Activated CD4-positive, CD25-positive, alpha-beta regulatory T cell treated with anti-CD3 and anti-CD28 coated beads, Interleukin-2, amount 50 U/mL, for 24 hours (primary cell): ENCODE data around the gene OR10H1.
"Not testable (repeated sequence)": the region's sequence is repeated elsewhere in the genome, so short reads cannot be mapped to it uniquely, and the experiment has no call there.

ENCODE experiments used
- ATAC-seq, 2 donors: fragments of 150-1000 bp; cut with Tn5 transposase; one replicate each; pipeline ENCODE4 v1.10.0; 2021; ENCODE audit warnings: mild to moderate bottlenecking in 1 of 2, moderate library complexity in 1 of 2

The OR10H1 gene

DNA sequence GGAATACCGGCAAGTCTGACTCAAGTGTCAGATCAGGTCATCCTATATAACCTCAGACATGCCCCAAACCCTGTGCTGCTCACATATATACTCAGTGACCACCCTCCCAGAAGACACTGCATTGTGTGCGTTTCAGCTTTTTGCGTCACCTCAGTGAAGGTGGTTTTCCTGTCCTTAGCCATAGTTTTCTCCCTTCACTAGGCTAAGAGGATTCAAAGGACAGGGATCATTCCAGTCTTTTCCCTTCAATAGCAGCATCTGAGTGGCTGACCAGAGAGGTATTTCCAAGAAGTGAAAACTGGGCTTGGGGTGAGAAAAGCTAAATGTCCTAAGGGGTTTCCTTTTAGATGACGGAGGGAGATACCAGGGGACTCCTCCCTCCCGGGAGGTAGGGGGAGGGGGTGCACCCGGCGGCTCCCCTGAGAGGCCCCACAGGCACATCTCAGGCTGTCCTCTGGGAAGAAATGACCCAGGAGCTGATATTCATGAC is 12.7 kb upstream of the OR10H1 start:
- ATAC-seq: no peak

DNA sequence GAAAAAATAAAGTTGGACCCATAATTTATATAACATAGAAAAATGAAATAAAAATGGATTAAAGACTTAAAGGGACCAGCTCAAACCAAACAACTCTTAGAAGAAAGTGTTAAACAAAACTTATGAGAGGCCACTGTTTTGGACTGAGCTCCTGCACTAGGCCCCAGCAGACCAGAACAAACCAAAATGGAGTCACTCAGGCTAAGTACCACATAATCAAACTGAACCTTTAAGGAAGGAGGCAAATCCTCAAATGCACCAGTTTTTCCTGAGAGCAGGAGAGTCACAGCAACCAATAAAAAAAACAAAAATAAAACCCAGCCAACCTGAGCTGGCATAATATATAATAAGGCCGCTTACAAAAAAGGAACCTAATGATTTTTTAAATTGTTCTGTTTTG is 10.3 kb upstream of the OR10H1 start:
- ATAC-seq: no peak

DNA sequence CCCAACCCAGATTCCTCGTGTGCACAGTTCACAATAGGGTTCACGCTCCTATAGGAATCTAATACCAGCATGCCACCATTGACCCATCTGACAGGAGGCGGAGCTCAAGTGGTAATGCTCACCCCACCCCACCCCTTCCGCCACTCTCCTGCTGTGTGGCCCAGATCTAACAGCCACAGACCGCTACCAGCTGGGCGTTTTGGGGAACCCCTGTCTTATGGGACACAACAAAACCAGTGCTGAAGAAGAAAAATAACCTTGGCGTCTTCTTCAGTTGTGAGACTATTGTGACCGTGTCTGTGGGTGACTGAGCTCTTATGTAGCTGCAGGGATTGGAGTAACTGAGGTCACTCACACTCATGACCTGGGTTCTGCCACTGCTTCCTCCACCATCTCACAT is 5.2 kb upstream of the OR10H1 start:
- no peak for ATAC-seq

DNA sequence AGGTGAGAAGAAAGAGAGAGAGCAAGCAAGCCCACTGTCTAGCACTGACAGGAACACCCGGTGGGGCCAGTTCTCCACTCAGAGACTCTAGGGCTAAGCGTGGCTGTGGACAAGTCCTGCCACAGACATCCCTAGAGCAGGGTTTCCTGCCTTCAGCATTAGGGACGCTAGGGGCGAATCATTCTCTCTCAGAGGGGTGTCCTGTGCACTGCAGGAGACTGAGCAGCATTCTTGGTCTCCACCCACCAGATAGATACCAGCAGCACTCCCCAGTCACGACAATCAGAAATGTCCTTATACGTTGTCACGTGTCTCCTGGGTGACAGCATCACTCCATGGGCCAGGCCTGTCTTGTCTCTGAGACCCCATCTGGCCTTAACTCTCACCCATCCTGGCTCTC is 1.5 kb downstream of the OR10H1 start:
- no peak for ATAC-seq

DNA sequence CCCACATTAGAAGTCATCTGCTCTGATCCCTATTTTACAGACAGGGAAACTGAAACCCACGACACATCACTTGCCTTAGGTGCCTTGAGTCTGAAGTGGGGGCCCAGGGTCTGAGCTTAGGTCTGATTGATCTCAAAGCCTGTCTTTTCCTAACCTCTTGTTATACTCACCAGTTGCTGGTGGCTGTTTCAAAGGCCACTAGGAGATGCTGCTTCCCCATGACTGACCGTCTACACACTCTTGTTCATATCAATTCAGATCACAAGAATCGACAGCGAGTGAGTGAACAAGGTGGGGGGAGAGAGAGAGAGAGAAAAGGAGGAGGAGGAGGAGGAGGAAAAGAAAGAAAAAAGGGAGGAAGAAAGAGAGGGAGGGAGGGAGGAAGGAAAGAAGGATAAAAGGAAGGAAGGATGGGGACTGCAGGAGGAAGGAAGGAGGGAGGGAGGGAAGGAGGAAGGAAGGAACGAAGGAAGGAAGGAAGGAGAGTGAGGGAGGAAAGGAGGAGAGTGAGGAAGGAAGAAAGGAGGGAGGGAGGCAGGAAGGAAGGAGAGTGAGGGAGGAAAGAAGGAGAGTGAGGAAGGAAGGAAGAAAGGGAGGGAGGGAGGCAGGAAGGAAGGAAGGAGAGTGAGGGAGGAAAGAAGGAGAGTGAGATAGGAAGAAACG is 3.3 kb downstream of the OR10H1 start:
- ATAC-seq: peak in 1 of 2 donors; percentile 36

DNA sequence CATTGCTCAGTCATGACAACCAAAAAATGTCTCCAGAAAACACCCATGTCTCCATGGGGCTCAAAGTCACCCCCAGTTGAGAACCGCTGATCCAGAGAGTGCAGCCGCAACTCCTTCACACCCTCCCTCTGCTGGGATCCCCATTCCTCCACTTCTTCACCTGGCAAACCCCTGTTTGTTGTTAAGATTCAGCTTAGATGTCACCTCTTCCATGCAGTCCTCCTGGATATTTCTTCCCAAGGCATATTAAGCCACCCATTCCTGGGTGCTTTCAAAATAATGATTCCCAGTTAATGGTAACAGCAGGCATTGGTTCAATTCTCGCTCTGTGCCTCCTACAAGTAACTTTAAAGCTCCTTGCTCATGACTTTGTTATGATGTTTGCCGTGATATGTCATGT is 4.0 kb downstream of the OR10H1 start:
- no peak for ATAC-seq

DNA sequence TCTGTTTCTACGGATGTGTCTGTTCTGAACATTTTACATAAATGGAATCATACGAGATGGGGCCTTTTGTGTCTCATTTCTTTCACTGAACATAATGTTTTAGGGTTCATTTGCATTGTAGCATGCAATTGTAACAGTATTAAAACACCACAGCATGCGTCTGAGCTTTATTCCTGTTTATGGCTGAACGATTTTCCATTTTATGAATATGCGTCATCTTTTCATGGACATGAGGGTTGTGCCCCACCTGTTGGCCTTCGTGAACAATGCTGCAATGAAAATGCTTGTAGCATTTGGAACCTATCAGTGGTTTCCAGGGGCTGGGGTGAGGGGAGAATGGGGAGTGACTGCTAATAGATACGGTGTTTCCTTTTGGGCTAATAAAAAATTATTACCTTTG is 5.1 kb downstream of the OR10H1 start:
- ATAC-seq: no peak

DNA sequence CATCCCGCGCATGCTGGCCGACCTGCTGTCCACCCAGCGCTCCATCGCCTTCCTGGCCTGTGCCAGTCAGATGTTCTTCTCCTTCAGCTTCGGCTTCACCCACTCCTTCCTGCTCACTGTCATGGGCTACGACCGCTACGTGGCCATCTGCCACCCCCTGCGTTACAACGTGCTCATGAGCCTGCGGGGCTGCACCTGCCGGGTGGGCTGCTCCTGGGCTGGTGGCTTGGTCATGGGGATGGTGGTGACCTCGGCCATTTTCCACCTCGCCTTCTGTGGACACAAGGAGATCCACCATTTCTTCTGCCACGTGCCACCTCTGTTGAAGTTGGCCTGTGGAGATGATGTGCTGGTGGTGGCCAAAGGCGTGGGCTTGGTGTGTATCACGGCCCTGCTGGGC is 21.2 kb downstream of the OR10H1 start:
- not testable (repeated sequence) for ATAC-seq

DNA sequence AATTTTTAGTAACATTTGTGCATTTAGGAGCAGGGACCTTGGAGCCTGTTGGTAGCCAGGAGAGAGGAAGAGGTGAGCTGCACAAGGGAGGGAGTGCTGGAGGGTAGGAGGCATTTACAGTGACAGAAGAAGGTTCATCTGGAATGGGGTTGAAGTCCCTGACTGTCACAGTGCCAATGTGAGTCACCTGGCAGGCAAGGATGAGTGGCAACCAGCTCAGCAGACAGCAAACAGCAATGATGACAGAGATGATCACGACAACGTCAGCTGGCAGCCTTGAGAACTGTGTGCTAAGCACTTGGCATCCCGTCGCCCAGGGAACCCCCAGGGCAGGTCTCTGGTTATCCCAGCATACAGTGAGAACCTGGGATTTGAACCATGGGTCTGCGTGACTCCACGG is 25.4 kb downstream of the OR10H1 start:
- ATAC-seq: no peak

DNA sequence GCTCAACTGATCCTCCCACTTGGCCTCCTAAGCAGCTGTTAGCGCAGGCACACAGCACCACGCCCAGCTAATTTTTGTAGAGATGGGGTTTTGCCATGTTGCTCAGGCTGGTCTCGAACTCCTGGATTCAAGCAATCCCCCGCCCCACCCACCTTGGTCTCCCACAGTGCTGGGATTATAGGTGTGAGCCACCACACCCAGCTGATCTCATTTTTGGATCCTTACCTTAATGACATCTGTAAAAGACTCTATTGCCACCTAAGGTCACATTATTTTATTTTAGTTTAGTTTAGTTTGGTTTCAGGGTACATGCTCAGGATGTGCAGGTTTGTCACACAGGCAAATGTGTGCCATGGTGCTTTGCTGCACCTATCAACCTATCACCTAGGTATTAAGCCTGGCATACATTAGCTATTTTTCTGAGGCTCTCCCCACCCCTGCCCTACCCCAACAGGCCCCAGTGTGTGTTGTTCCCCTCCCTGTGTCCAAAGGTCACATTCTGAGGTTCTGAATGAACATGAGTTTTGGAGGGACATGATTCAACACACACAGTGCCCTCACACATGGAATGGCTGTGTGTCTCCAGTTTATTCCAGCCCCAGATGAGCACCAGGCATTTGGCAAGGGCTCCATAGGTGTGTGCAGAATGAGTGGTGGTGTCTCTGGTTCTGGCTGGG is 26.7 kb downstream of the OR10H1 start:
- ATAC-seq: no peak

DNA sequence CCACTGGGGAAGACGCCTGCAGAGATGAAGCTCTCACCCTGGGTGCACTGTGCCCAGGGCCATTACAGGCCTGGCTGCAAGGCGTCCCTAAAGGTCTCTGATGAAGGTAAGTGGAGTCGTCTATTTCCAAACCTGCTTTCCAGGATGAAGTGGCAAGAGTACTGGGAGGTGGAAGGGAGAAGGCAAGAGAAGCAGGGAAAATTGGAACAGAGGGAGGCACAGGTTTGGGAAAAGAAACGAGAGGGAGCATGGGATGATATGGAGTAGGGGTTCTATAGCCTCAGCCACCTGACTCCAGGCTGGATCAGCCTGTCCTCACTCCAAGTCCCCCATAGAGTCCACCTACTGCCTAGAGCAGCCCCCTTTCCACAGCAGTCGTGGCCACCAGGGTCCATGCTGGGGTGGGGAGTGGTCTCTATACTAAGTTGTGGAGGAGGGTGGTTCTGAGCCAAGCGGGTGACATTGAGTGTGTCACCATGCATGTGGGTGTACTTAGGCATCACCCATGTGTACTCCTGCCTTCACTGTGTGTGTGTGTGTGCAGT is 27.8 kb downstream of the OR10H1 start, which contains the start of gene OR10H5:
TSS of gene OR10H5 (plus strand) at position 51 of the 545 bp plus-strand sequence. CDS start 6,388 bp downstream, outside the sequence.
- no peak for ATAC-seq

DNA sequence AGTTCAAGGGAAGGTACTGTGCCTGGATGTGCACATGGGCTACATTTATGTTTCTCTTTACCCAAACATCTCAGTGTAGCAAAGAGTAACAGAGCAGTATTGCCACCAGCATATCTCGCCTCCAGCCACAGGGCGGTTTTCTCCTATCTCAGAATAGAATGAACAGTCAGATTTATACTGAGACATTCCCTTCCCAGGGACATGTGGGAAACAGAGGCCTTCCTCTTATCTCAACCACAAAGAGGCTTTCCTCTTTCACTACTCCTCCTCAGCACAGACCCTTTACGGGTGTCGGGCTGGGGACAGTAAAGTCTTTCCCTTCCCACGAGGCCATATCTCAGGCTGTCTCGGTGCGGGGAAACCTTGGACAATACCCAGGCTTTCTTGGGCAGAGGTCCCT is 32.6 kb downstream of the OR10H1 start:
- not testable (repeated sequence) for ATAC-seq

DNA sequence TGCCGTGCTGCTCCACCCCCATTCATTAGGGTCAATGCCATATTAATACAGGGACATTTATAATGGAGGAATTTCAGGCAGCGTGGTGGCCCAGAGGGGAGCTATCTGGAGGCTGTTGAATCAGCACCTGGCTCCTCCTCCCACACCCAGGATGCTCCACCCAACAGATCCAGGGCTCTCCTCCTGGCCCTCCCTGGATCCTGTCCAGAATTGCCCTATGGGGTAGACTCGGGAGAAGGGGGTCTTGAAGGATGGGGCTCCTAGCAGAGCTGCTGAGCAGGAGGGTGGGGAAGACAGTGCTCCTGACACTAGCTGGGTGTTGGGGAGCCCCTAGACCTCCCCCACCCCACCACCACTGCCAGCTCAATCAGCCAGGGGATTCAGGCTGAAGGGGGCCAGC is 33.3 kb downstream of the OR10H1 start:
- no peak for ATAC-seq

DNA sequence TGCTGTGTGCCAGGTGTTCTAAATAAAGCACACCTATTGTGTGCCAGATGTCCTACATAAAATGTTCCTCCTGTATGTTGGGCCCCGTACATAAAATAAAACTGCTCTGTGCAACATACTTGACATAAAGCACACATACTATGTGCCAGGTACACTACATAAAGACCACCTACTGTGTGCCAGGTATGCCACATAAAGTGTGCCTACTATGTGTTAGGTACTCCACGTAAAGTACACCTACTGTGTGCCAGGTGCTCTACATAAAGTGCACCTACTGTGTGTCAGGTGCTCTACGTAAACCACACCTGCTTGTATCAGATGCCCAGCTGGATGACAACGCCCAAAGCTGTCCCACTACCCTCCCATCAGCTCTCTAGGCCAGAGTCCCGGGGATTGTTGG is 33.8 kb downstream of the OR10H1 start:
- no peak for ATAC-seq

DNA sequence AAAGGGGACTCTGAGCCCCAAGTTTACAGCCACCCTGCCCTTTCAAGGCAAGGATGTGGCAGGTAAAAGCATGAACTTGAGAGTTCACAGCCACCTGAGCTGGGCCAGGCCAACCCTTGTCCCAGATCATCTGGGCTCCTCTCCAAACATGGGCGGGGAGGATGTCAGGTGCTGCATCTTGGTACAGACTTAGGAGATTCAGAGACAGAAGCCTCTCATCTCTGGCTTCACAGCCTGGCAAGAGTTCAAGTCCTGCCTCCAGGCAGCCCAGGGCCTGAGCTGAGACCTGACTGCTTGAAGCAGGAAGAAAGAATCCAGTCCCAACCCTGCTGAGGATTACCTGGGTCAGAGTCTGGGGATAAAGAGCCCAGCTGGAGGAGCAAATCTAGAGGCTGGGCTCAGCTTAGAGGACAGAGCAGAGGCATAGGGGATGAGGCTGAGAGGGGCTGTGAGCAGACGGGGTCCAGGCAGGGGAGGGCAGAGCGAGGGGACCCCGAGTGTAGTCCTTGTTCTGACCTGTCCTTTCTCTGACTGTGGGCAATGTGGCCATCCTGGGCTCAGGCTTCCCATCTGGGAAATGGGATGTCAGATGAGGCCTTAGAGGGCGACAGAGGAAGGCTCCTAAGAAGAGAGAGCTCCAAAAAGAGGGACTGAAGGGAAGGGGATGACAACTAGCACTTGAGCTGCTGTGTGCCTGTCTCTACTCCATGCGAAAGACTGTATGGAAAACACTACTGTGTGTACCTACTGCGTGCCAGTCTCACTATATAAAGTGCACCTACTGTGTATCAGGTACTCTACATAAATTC is 34.6 kb downstream of the OR10H1 start:
- ATAC-seq: no peak

DNA sequence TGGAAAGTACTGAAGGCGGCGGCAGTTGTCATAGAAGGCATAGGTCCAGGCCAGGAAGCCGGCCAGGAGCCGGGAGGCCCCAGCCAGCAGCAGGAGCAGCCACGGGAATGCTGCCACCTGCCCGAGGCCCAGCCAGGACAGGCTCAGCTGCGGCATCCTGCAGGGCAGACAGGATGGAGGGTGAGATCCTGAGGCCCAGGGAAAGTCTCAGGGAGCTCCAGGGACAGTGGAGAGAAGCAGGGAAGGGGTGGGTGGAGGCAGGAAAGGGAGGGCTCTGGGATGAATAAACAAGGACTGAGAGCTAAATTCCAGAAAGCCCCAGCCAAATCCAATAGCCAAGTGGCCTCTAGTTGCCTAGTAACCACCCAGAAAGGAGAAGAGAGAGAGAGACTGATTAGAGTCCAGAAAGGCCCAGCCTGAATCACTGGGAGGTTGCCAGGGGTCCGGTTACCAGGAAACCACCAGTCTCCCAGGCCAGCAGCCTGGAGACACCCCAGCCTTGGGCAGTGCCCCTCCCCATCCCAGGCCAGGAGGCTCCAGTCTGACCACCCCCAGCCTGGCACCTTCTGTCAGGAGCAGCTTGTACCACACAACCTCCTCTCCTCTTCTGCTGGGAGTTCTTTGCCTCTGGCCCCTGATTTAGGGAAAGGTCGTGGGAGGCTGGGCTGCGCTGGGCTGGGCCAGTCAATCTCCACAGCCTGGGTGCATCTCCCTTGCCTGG is 35.5 kb downstream of the OR10H1 start:
- no peak for ATAC-seq

DNA sequence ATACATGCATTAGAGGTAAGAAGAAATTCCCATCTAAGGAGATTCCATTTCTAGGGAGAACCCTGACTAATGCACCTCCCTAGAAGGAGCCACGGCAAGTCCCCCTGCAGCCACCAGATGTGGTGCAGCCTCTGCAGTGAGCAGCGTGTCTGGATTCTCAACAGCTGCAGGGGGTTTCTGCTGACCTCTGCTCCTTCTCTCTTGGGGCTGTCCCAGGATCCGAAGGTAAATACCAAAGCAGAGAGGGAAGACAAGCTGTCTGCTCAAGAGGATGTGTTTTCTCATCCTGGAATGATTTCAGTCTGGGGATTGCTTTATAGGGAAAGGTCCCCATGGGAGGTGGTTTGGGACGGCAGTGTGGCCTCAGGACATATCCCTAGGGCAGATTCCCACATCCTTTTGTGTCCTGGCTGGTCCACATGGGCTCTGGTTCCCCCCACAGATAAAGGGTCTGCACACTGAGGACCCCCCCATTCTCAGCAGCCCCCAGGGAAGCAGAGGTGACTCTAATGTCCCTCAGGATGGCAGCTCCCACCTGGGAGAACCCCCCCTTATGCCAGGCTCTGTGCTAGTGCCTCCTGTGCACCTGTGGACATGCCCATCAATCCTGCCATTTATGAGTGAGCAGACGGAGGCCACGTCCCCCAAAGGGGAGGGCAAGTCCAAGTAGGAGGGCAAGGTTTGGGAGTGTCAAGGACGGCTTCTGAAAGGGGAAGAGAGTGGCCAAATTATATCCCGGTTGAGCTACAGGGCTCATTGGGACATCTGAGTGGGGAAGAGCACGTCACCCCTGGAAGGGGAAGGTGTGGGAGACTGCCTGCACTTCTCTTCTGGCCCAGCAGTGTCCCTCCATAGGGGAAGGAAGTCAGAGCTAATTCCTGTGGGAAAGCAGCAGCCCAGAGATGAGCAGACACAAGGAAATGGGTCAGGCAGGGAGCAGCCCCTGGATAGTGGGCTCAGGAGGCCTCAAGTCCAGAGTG is 38.2 kb downstream of the OR10H1 start:
- no peak for ATAC-seq

DNA sequence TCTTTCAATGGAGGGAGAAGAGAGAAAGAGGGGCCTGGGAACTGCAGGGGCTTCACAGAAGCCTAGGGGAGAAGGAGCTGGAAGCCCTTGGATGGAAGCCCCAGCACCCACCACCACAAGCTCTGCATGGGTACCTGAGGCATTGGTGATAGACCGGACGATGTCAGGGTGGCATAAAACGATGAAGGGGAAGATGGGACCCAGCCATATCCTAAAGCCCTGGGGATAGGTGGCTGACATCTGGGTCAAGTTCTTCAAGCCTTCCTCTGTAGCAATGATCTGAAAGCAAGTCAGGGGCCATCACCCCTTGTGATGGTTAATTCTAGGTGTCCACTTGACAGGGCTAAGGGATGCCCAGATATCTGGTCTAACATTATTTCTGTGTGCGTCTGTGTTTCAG is 39.2 kb downstream of the OR10H1 start:
- no peak for ATAC-seq

DNA sequence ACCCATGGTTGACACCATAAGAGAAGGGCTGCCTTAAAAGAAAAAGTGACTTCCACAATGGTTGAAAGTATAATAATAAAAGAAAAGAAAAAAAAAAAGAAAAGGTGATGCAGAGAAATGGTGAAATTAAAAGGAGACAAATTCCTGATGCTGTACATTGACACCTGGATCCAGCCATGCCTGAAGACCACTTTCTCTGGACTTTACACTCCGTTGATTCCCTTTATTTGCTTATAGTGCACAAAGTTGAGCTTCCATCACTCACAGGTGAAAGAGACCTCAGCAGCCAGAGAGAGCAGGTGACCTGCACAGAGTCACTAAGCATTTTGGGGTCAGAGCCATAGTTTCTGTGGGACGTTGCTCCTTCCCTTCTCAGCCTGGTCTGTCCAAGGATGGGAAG is 40.2 kb downstream of the OR10H1 start:
- no peak for ATAC-seq

DNA sequence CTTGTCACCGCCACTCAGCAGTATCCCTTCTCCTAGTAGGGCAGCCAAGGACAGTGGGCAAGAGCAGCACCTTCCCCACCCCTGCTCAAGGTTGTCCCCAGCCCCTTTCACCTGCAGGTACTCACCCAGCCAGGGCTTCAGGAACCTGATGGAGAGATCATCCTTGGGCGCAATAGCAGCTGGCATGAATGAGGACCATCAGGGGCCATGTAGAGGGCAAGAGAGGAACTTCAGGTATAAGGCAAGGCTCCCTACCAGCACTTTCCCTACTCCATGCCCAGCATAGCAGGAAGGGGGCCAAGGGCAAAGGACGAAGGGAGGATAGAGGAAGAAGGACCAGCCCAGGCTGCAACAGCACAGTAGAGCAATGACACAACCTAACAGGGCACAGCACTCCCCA is 41.3 kb downstream of the OR10H1 start:
- ATAC-seq: not testable (repeated sequence)

DNA sequence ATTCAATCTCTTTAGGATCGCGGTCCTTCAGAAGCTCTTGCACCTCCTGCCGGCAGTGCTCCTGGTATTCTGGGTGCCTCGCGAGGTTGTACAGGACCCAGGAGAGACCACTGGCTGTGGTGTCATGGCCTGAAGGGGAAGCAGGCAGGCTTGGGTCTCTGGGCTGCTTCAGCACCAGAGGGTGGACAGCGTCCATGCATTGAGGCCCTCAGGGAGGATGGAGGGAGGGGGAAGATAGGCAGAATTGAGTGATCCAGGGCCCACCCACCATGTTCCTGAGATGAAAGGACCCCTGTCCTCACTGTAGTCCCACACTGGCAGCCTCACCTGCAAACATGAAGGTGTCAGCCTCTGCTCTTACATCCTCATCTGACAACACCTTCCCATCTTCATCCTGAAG is 45.9 kb downstream of the OR10H1 start:
- no peak for ATAC-seq
